ENCODE results near the gene OVCH1.
A peak's percentile ranks its signal among the peaks of the same experiment; 100 is the strongest.

Gene OVCH1

DNA sequence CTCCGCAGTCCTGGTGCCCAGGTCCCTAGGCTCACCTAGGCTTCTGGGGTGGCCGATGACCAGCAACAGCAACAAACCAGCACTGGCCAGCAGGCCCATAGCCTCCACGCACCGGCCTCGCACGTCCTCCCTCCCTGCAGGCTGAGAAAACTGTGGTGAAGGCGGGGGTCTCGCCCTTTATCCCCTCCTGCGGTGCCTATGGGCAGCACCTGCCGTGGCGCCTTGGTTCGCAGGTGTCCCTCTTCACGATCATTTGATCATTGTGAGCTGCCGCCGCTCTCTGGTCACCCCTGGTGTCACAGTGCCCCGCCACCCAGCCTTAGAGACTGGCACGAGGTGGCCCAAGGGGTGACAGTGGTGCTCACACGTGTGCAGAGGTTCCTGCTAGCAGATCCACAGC is at the start of gene OVCH1:
Gene OVCH1 (minus strand): TSS at position 99 of the 400 bp plus-strand sequence. CDS start 0 bp downstream, at position 99.
- no peak for DNase-seq (ENCODE audit: insufficient read length, low spot score)
- FAIRE-seq, result no peak
- TF ChIP-seq POLR2A (IDR thresholded peaks at IDR 0.05; ENCODE audit: low read depth, low read length), result no peak

DNA sequence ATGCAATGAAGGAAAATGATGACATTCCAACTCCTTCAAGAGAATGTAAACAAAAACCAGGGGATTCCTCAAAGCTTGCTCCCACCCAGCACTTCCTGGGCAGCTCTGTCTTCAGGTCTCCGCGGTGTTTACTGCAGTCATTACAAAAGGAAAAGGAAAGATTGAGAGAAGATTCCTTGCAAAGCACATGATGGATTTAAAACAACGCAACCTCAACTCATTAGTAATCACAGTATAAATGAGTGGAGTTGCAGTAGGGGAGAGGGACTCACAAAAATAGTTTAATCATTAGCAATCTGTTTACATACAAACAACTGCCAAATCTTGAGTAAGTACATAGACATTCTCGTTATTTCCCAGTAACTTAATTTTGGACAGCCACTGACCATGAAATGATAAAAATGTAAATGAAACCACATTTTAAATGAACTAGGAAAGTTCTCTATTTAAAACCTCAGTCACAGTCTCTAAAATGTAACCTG is 49.7 kb upstream of the OVCH1 start:
- DNase-seq (ENCODE audit: insufficient read length, low spot score) (no peak), FAIRE-seq (no peak)
- TF ChIP-seq POLR2A (IDR thresholded peaks at IDR 0.05; ENCODE audit: low read depth, low read length), result no peak

DNA sequence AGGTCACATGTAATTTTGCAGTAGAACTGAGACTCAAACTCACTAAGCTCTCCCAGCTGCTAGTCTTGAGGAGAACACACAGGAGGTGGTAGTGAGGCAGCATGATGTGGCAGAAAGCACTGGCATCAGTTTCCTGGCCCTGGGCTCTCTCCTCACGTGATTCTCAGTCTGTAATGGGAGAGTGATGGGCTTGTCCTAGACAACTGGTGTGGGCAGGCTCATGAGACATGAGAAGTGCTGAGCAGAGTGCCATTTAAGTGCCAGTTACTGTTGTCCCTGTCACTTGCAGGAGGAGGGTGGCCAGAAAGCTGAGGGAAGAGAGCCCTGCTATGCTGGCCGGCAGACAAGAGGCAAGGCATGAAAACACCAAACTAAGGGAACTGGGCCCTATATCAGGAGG is 48.5 kb upstream of the OVCH1 start:
- DNase-seq (ENCODE audit: insufficient read length, low spot score) (no peak), FAIRE-seq (no peak)
- no peak for TF ChIP-seq POLR2A (IDR thresholded peaks at IDR 0.05; ENCODE audit: low read depth, low read length)

DNA sequence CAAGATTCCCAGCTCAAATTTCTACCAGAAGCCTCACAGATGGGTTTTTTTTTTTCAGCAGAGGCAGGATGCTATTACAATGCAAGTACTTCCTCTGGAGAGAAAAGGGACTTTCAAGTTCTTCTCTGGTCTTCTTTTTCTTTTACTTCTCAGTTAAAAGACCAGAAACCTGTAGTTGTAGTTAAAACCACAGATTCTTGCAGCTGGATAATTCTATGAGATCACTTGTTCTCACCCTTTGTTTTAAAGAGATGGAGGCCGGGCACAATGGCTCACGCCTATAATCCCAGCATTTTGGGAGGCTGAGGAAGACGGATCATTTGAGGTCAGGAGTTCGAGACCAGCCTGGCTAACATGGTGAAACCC is 47.6 kb upstream of the OVCH1 start:
- no peak for DNase-seq (ENCODE audit: insufficient read length, low spot score)
- no peak for TF ChIP-seq POLR2A (IDR thresholded peaks at IDR 0.05; ENCODE audit: low read depth, low read length)
- FAIRE-seq, result no peak

DNA sequence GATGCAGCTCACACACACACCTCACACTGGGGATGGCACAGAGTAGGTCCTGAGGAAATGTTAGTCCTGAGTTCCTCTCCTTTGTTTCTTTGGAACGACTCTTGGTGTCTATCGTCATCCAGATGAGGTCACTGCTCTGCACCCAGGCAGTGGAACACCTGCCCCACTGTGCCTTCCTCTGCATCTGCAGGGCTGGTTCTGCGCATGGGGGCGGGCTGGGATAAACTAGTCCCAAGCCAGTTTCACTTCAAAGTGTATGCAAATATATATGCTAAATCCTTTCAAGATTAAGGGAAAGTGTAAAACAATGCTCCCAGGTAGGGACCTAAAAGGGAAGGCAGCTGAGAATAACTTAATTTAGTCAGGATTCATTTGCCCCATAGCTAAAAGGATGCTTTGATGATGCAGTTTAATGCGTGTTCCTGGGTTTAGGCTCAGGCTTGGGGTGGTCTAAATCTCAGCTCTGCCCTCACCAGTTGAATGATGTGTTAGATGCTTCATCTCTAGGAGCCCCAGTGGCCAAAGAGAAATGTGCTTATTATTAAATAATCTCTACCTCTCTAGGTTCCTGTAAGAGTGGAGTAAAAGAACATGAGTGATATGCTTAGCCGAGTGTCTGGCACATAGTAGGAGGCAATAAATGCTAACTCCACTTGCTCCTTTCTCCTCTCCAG is 47.1 kb upstream of the OVCH1 start:
- FAIRE-seq (no peak), DNase-seq (ENCODE audit: insufficient read length, low spot score) (no peak)
- no peak for TF ChIP-seq POLR2A (IDR thresholded peaks at IDR 0.05; ENCODE audit: low read depth, low read length)

DNA sequence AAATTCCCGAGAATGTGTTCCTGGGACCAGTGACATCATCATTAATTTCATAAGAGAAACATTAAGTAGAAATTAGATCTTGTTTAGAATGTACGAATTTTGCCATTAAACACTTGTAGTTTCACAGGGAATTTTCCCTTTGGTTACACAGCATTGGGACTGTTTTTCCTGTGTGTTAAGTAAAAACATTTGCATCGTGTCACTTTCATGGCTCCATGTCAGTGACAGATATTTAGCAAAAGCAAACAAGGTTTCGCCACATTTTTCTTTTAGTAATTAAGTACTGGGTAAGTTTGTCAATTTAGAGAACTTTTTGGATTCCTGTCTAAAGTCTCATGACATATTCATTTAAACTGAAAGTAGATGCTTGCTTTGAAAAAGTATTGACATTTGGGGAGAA is 45.5 kb upstream of the OVCH1 start:
- TF ChIP-seq POLR2A (IDR thresholded peaks at IDR 0.05; ENCODE audit: low read depth, low read length), result no peak
- DNase-seq (ENCODE audit: insufficient read length, low spot score) (no peak), FAIRE-seq (no peak)

- no peak for DNase-seq (ENCODE audit: insufficient read length, low spot score)
- no peak for TF ChIP-seq POLR2A (IDR thresholded peaks at IDR 0.05; ENCODE audit: low read depth, low read length)
- FAIRE-seq, result no peak
These were observed 39.8 kb upstream of the OVCH1 start for GRCh38 chr12:29537298-29537697.

DNA sequence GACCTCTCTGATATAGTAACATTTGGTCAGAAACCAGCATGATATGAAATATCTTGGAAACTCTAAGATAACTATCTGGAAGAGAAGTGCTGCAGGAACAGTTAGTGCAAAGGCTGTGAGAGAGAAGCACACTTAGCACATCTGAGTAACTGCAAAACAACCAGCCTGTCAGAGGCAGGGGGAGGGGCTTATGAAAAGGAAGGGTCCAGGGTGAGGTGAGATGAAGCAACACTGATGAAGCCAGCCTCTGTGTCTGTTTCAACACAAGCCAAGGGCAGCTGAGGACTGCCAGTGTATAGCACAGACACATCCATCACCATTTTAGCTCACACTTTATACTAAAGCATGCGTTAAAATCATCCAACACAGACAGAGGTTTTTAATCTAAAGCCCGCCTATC is 37.4 kb upstream of the OVCH1 start:
- no peak for FAIRE-seq
- TF ChIP-seq POLR2A (IDR thresholded peaks at IDR 0.05; ENCODE audit: low read depth, low read length), result no peak
- DNase-seq (ENCODE audit: insufficient read length, low spot score), result no peak

GRCh38 chr12:29533815-29534489 is 36.5 kb upstream of the OVCH1 start:
- no peak for TF ChIP-seq POLR2A (IDR thresholded peaks at IDR 0.05; ENCODE audit: low read depth, low read length)
- FAIRE-seq, result no peak

GRCh38 chr12:29531471-29531870 is 34.0 kb upstream of the OVCH1 start:
- FAIRE-seq (no peak), DNase-seq (ENCODE audit: insufficient read length, low spot score) (no peak)
- no peak for TF ChIP-seq POLR2A (IDR thresholded peaks at IDR 0.05; ENCODE audit: low read depth, low read length)

More at GRCh38 chr12:29533815-29534489, 36.5 kb upstream of the OVCH1 start:
- no peak for DNase-seq (ENCODE audit: insufficient read length, low spot score)

DNA sequence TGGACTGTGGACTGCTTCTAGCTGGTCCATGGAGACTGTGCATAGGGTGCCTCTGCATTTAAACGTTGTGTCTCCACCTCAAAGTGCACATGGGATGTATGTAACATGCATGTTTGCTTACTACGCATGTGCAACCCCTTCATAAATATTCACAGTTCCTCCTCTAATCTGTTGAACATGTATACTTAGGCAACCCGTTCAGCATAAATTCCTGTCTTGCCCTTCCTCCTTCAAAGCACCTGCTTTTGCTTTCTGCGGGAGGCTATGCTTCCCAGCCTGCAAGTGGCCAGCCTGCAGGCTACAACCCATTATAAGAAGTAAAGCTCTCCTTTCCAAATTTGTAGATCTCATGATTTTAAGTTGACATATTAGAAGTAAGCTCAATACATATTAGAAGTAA is 33.0 kb upstream of the OVCH1 start:
- FAIRE-seq (no peak), DNase-seq (ENCODE audit: insufficient read length, low spot score) (no peak)
- TF ChIP-seq POLR2A (IDR thresholded peaks at IDR 0.05; ENCODE audit: low read depth, low read length), result no peak

GRCh38 chr12:29528161-29528560 is 30.7 kb upstream of the OVCH1 start:
- TF ChIP-seq POLR2A (IDR thresholded peaks at IDR 0.05; ENCODE audit: low read depth, low read length), result no peak
- no peak for FAIRE-seq
- DNase-seq (ENCODE audit: insufficient read length, low spot score), result no peak

DNA sequence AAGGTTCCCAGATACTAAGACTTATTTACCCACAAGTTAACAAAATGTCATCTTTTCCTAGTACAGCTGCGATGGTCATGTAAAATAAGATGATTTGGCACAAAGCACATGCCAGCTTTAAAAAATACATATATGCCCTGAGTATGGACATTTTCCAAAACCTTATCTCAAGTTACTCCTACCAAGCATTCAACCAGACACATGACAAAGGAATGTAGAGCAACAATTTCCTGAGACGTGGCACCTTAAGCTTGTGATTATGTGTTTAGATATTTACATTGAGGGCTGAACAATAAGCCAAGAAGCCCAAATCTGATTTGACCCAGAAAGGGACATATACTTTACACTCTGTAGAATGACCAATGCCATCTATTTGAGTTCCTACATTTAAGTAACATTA is 24.5 kb upstream of the OVCH1 start:
- no peak for DNase-seq (ENCODE audit: insufficient read length, low spot score)
- TF ChIP-seq POLR2A (IDR thresholded peaks at IDR 0.05; ENCODE audit: low read depth, low read length), result no peak
- FAIRE-seq, result no peak

GRCh38 chr12:29519585-29520182 is 22.2 kb upstream of the OVCH1 start:
- FAIRE-seq, result peak; percentile 30
- TF ChIP-seq POLR2A (IDR thresholded peaks at IDR 0.05; ENCODE audit: low read depth, low read length), result no peak
- DNase-seq (ENCODE audit: insufficient read length, low spot score), result no peak

DNA sequence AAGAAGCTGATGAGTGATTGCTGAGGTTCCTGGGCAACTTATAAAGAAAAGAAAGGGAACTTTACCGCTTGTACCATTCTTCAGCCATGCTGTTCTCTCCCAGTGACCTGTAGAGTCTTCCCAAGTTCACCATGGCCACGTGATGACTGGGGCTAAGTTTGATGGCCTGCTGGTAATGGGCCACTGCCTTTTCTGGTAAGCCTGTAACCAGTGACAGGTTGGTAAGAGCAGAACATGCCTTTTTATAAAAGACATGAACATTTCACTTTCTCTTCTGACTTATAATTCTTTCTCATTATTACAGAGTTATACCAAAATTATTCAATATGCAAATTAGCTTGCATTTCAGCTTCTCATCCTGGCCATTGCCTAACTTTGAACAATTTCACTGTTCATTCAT is 20.9 kb upstream of the OVCH1 start:
- FAIRE-seq (no peak), DNase-seq (ENCODE audit: insufficient read length, low spot score) (no peak)
- TF ChIP-seq POLR2A (IDR thresholded peaks at IDR 0.05; ENCODE audit: low read depth, low read length), result no peak

Measured in H54 (cell line).